ENCODE results near the gene CRB3. TPM values are rescaled to one million over a fixed set of nuclear protein-coding genes. Genes with fewer than 3 reads are reported as not detected.
A peak's percentile ranks its signal among the peaks of the same experiment; 100 is the strongest.

The CRB3 gene
- total and polyA plus RNA-seq, 9 of the 15 experiments (the other 6 are each of a cell fraction or from before 2014, with no cell fraction given): 0.49 TPM; not detected in 8

- no peak for TF ChIP-seq ATF1 (CRISPR knock-in tag; IDR thresholded peaks at IDR 0.05)
- peak; percentile 47 for TF ChIP-seq ATF1 (tag; IDR thresholded peaks at IDR 0.05)
- peak in 1 of 2 experiments; percentile 15; a peak in 1 of 4 replicates for TF ChIP-seq NRF1 (conservative IDR thresholded peaks at IDR 0.05 in 1 of 2, IDR thresholded peaks at IDR 0.05 in 1 of 2)
- TF ChIP-seq ZNF740 (CRISPR knock-in tag; IDR thresholded peaks at IDR 0.05): peak; percentile 49
- no peak for TF ChIP-seq ZNF740 (tag; IDR thresholded peaks at IDR 0.05)
- peak; percentile 46; the same call in 1 of the 2 replicates for TF ChIP-seq RB1 (IDR thresholded peaks at IDR 0.05; ENCODE audit: low read depth)
- peak; percentile 35; the same call in 1 of the 2 replicates for TF ChIP-seq CREM (IDR thresholded peaks at IDR 0.05; ENCODE audit: low read depth)
- peak in 1 of 2 experiments; percentile 55; a peak in 2 of 4 replicates for TF ChIP-seq MNT (conservative IDR thresholded peaks at IDR 0.05)
- peak; percentile 33; the same call in 1 of the 2 replicates for TF ChIP-seq ZFX (CRISPR knock-in tag; IDR thresholded peaks at IDR 0.05)
- no peak for TF ChIP-seq NFIX (CRISPR knock-in tag; IDR thresholded peaks at IDR 0.05; ENCODE audit: low read depth)
- TF ChIP-seq FUS (optimal IDR thresholded peaks at IDR 0.05; ENCODE audit: low read depth, low read length): no peak
- 0 out of 4 replicates have a peak, but pooled peaks of 1 of the 2 experiments have one; percentile 24 for TF ChIP-seq MAZ (CRISPR knock-in tag; conservative IDR thresholded peaks at IDR 0.05 in 1 of 2, IDR thresholded peaks at IDR 0.05 in 1 of 2)
- peak; percentile 20 for TF ChIP-seq SAP30 (IDR thresholded peaks at IDR 0.05; ENCODE audit: borderline replicate concordance, insufficient read depth, low read depth, low read length, poor library complexity, severe bottlenecking)
- peak; percentile 91 for TF ChIP-seq ZNF263 (CRISPR knock-in tag; IDR thresholded peaks at IDR 0.05; ENCODE audit: borderline replicate concordance)
- peak; percentile 66 for TF ChIP-seq MAX (CRISPR knock-in tag; IDR thresholded peaks at IDR 0.05)
- TF ChIP-seq CREB1 (IDR thresholded peaks at IDR 0.05): no peak
- peak; percentile 37; the same call in 1 of the 2 replicates for TF ChIP-seq CREB1 (CRISPR knock-in tag; IDR thresholded peaks at IDR 0.05)
- peak; percentile 22; the same call in 1 of the 2 replicates for TF ChIP-seq PHF8 (IDR thresholded peaks at IDR 0.05; ENCODE audit: borderline replicate concordance, low read length)
- no peak for TF ChIP-seq MEF2A (IDR thresholded peaks at IDR 0.05; ENCODE audit: control insufficient read depth, low read depth, low read length)
- TF ChIP-seq IRF2 (CRISPR knock-in tag; IDR thresholded peaks at IDR 0.05): no peak
- no peak for TF ChIP-seq TAF9B (IDR thresholded peaks at IDR 0.05; ENCODE audit: partially characterized antibody)
- peak; percentile 52 for TF ChIP-seq FIP1L1 (IDR thresholded peaks at IDR 0.05; ENCODE audit: low read depth, low read length, poor library complexity, severe bottlenecking)
- TF ChIP-seq ELK1 (CRISPR knock-in tag; IDR thresholded peaks at IDR 0.05): no peak
These were observed 37.9 kb downstream of the CRB3 start, which contains the start of gene TUBB4A (continued) for GRCh38 chr19:6501740-6502648.

All from K562 (cell line).